K562 (cell line): ENCODE data around the gene KLHL20. TPM values are rescaled to one million over a fixed set of nuclear protein-coding genes. Genes with fewer than 3 reads are reported as not detected.

Experiments
- ATAC-seq: fragments of 200-7000 bp; cut with Tn5 transposase; 3 replicates; pipeline ENCODE4 v1.9.1; 2020; ENCODE audit warnings: moderate library complexity
- BruUV-seq: library from RNA; stranded (reverse); fragments of 400-500 nt; replicated peaks from 2 replicates; lab custom pipeline; 2021; lab: Mats Ljungman, UMichigan
- CTCF ChIA-PET: fragments of 300-600 bp; formaldehyde crosslinking; extraction: SDS; loops from one replicate; lab custom pipeline; 2021; ENCODE audit warnings: low intra/inter-chr PET ratio; lab: Yijun Ruan, JAX
- POLR2A ChIA-PET: fragments of 300-600, 350-650 bp; sonication (Branson Sonifier 250); formaldehyde crosslinking; extraction: SDS; loops from one replicate; lab custom pipeline; 2021; ENCODE audit warnings: antibody characterized with exemption, inconsistent platforms; lab: Yijun Ruan, JAX
- DNase-seq, 4 experiments: peaks; one replicate each; pipeline versions ENCODE4 v3.0.0 to v3.0.0-alpha.2; 2011 to 2018; ENCODE audit warnings: low spot score in 3 of 4, mixed read lengths in 3 of 4; ENCODE audit errors: extremely low read depth in 1 of 4
- FAIRE-seq: peaks from 2 replicates; lab custom pipeline; 2011; peaks lifted over from hg19 to GRCh38; lab: Jason Lieb, UNC
- H2AFZ ChIP-seq: 2 replicates; pipeline ENCODE4 v1.6.0; 2011; ENCODE audit warnings: low read depth, low read length, control low read depth, inconsistent platforms
- H3K27ac ChIP-seq: fragments of 200-600 bp; 3 replicates; pipeline ENCODE4 v1.8.0; 2011; ENCODE audit warnings: low read depth, mild to moderate bottlenecking, control low read depth, inconsistent platforms, low read length, moderate library complexity, mixed read lengths; ENCODE audit errors: extremely low read depth
- H3K27me3 ChIP-seq, 2 experiments: fragments of 300-600 bp in 1 of 2; 2 replicates in 1 of 2; 3 replicates in 1 of 2; pipeline versions ENCODE4 v1.6.0 to v1.8.0; 2011; ENCODE audit warnings: inconsistent platforms in 2 of 2, low read length in 2 of 2, mild to moderate bottlenecking in 1 of 2, mixed read lengths in 1 of 2, moderate library complexity in 1 of 2; ENCODE audit not compliant: control insufficient read depth in 2 of 2, insufficient read depth in 2 of 2
- H3K36me3 ChIP-seq: fragments of 300-600 bp; 3 replicates; pipeline ENCODE4 v1.8.0; 2011; ENCODE audit warnings: mild to moderate bottlenecking, low read length, inconsistent platforms; ENCODE audit not compliant: control insufficient read depth, insufficient read depth
- H3K4me1 ChIP-seq, 2 experiments: fragments of 200-600 bp in 1 of 2; replicated peaks in 1 of 2; 2 replicates in 1 of 2; 3 replicates in 1 of 2; pipeline versions ENCODE4 v1.5.1 to v1.8.0; 2011; ENCODE audit warnings: inconsistent platforms in 2 of 2, low read length in 2 of 2, mild to moderate bottlenecking in 1 of 2, mixed read lengths in 1 of 2, moderate library complexity in 1 of 2; ENCODE audit not compliant: control insufficient read depth in 2 of 2, insufficient read depth in 2 of 2
- H3K4me2 ChIP-seq: 2 replicates; pipeline ENCODE4 v1.6.1; 2011; ENCODE audit warnings: low read length, control low read depth, inconsistent platforms, mixed read lengths; ENCODE audit not compliant: insufficient read depth
- H3K4me3 ChIP-seq: fragments of 200-600 bp; sonication (generic), shearing (Covaris generic); 2 replicates; pipeline ENCODE4 v1.5.1; 2016; ENCODE audit warnings: control low read depth, inconsistent platforms
- H3K79me2 ChIP-seq: fragments of 200-600 bp; 3 replicates; pipeline ENCODE4 v1.8.0; 2011; ENCODE audit warnings: low read length, inconsistent platforms; ENCODE audit not compliant: control insufficient read depth, insufficient read depth
- H3K9ac ChIP-seq, 2 experiments: 2 replicates each; pipeline versions ENCODE4 v1.6.0 to v1.6.1; 2011; ENCODE audit warnings: low read depth in 2 of 2, low read length in 2 of 2, control low read depth in 1 of 2, inconsistent platforms in 1 of 2, mild to moderate bottlenecking in 1 of 2, mixed read lengths in 1 of 2; ENCODE audit not compliant: insufficient read depth in 1 of 2
- H3K9me1 ChIP-seq: one replicate; pipeline ENCODE4 v1.6.0; 2011; ENCODE audit warnings: inconsistent platforms, mild to moderate bottlenecking, low read length, moderate library complexity; ENCODE audit not compliant: control insufficient read depth, insufficient read depth
- H3K9me3 ChIP-seq: replicated peaks from 2 replicates; pipeline ENCODE4 v1.5.1; 2011; ENCODE audit warnings: low read depth, low read length, inconsistent platforms; ENCODE audit not compliant: control insufficient read depth, insufficient read depth
- H4K20me1 ChIP-seq: replicated peaks from 2 replicates; pipeline ENCODE4 v1.6.1; 2011; ENCODE audit warnings: low read length, inconsistent platforms, mixed read lengths; ENCODE audit not compliant: control insufficient read depth, insufficient read depth
- EWSR1 ChIP-seq: fragments of 450-650 bp; IDR thresholded peaks from 2 replicates; pipeline ENCODE4 v1.6.1; 2018; ENCODE audit warnings: borderline replicate concordance, mild to moderate bottlenecking, low read depth, moderate library complexity; ENCODE audit not compliant: partially characterized antibody
- MEF2D ChIP-seq: conservative IDR thresholded peaks from 2 replicates; pipeline ENCODE4 v1.6.1; 2016; ENCODE audit warnings: low read depth, missing genetic modification characterization, missing compliant biosample characterization
- NCOA1 ChIP-seq: fragments of 450-650 bp; IDR thresholded peaks from 2 replicates; pipeline ENCODE4 v1.6.1; 2016; ENCODE audit warnings: low read depth
- PPARD ChIP-seq: fragments of 250-450 bp; sonication (Bioruptor Pico); IDR thresholded peaks from 2 replicates; pipeline ENCODE4 v1.8.0; 2022; ENCODE audit warnings: inconsistent platforms, mild to moderate bottlenecking, moderate library complexity
- PTRF ChIP-seq: fragments of 450-650 bp; IDR thresholded peaks from 2 replicates; pipeline ENCODE4 v1.6.1; 2016; ENCODE audit warnings: mild to moderate bottlenecking, missing genetic modification characterization, missing compliant biosample characterization
- SFPQ ChIP-seq: fragments of 200-400 bp; formaldehyde crosslinking; IDR thresholded peaks from 2 replicates; pipeline ENCODE4 v1.6.1; 2017; ENCODE audit warnings: mild to moderate bottlenecking, low read depth, low read length, moderate library complexity
- SOX6 ChIP-seq: fragments of 450-650 bp; IDR thresholded peaks from 2 replicates; pipeline ENCODE4 v1.6.1; 2014; ENCODE audit warnings: mild to moderate bottlenecking
- SPI1 ChIP-seq: IDR thresholded peaks from 2 replicates; pipeline ENCODE4 v1.6.1; 2011; ENCODE audit warnings: low read depth, low read length, control low read depth, borderline replicate concordance
- WGBS: fragments of 100-300 bp; shearing (Covaris generic); methylation state at CpG from one replicate; pipeline ENCODE4 v1.1.6; 2016; ENCODE audit warnings: low coverage, mixed read lengths; ENCODE audit not compliant: insufficient coverage; ENCODE audit errors: missing lambda C conversion rate; 5-methylcytosine and 5-hydroxymethylcytosine counted together
- in situ Hi-C: fragments of 300-500 bp; cut with MboI; formaldehyde crosslinking; loops from 4 replicates; pipeline ENCODE4 v1.15.0; 2018; ENCODE audit warnings: inconsistent platforms, mixed read lengths
- intact Hi-C: fragments of 100-400 bp; cut with micrococcal nuclease; formaldehyde crosslinking; loops from 2 replicates; pipeline ENCODE4 v1.14.2; 2022
- polyA plus RNA-seq, 8 experiments: library from polyadenylated mRNA; depleted of rRNA in 4 of 8; stranded (reverse) in 5 of 8; unstranded in 3 of 8; fragments of >200 nt; fragmentation: Nextera tagmentation in 2 of 8; fragmentation: Illumina TruSeq in 1 of 8; extraction: Ambion mirVana in 2 of 8; extraction: Trizol in 1 of 8; gene quantifications; 2 replicates each; pipeline versions ENCODE4 v1.2.1 to v1.2.3, GENCODE V29; 2011 to 2014; ENCODE audit warnings: inconsistent platforms in 1 of 8, missing spikeins in 1 of 8
- total RNA-seq, 7 experiments: library from RNA; depleted of rRNA in 6 of 7; stranded (reverse); fragments of >200 nt in 6 of 7; fragmentation: Illumina TruSeq in 2 of 7; extraction: Trizol in 2 of 7; gene quantifications; 2 replicates each; pipeline versions ENCODE4 v1.2.1 to v1.2.3, GENCODE V29; 2011 to 2021; ENCODE audit warnings: low replicate concordance in 1 of 7

Gene KLHL20
- total and polyA plus RNA-seq, 9 of the 15 experiments (the other 6 are each of a cell fraction or from before 2014, with no cell fraction given): 8.9 to 23.2 (median 16.8) TPM

GRCh38 chr1:173771560-173771959, 56.8 kb downstream of the KLHL20 start:
- no peak overlapping the region for H3K9ac ChIP-seq
- no peak overlapping the region for H3K4me2 ChIP-seq
- no peaks in the 10 kb centered on the region for H3K79me2 ChIP-seq
- no peak overlapping the region for H3K4me3 ChIP-seq
- POLR2A ChIA-PET: no interaction called here
- FAIRE-seq (no peak), DNase-seq (no peak), ATAC-seq (peak; percentile 25; the same call in 2 of the 3 replicates)
- H3K4me1 ChIP-seq: no peaks in the 10 kb centered on the region
- in situ Hi-C loops: no loop called here
- TF ChIP-seq NCOA1: no peak
- CTCF ChIA-PET: no interaction called here
- no peak overlapping the region for H3K27ac ChIP-seq
- no peaks in the 10 kb centered on the region for H3K27me3 ChIP-seq
- H4K20me1 ChIP-seq: no peaks in the 10 kb centered on the region
- intact Hi-C loops: no loop called here
- WGBS: 87% methylated on average over 1 of the region's 1 CpG
- no peaks in the 10 kb centered on the region for H3K9me1 ChIP-seq
- BruUV-seq: no TSS peak
- peaks cover 43% of the 10 kb centered on the region for H3K36me3 ChIP-seq
- H2AFZ ChIP-seq: no peak overlapping the region
- no peaks in the 10 kb centered on the region; the same call in 1 of the 2 replicates for H3K9me3 ChIP-seq

- Histone ChIP-seq H4K20me1 (no peaks in the 10 kb centered on the region), H3K79me2 (no peaks in the 10 kb centered on the region), H3K9ac (no peak overlapping the region), H3K27me3 (no peaks in the 10 kb centered on the region), H3K4me2 (no peak overlapping the region), H3K4me1 (no peaks in the 10 kb centered on the region), H3K27ac (no peak overlapping the region), H2AFZ (no peak overlapping the region), H3K4me3 (no peak overlapping the region), H3K36me3 (peaks cover 56% of the 10 kb centered on the region), H3K9me1 (no peaks in the 10 kb centered on the region), H3K9me3 (no peaks in the 10 kb centered on the region; the same call in 1 of the 2 replicates)
- in situ Hi-C loops: no loop called here
- intact Hi-C loops: no loop called here
- POLR2A ChIA-PET: interaction anchor here (0.9 kb wide), 1 partner anchor 11 kb away, joined by 3 read pairs; no protein-coding TSS in a partner anchor
- TF ChIP-seq EWSR1 (no peak), SOX6 (0 out of 2 replicates have a peak, but pooled peaks have one; percentile 18), SPI1 (peak; percentile 41; the same call in 1 of the 2 replicates), MEF2D (tag) (peak; percentile 91), PPARD (CRISPR knock-in tag) (no peak), PTRF (tag) (no peak), SFPQ (no peak)
- ATAC-seq (peak; percentile 58), FAIRE-seq (no peak), DNase-seq (no peak)
- WGBS: 62% methylated on average over 5 of the region's 5 CpGs
- BruUV-seq: no TSS peak
- CTCF ChIA-PET: no interaction called here
Observed at GRCh38 chr1:173775578-173776226, 60.9 kb downstream of the KLHL20 start.
